ENCODE measurements around the gene NFKB2. TPM values are rescaled to one million over a fixed set of nuclear protein-coding genes. Genes with fewer than 3 reads are reported as not detected.
A peak's percentile ranks its signal among the peaks of the same experiment; 100 is the strongest.

Gene NFKB2
- total and polyA plus RNA-seq, 2 donors (not counting 1 experiment from before 2014, with no cell fraction given): 255 to 398 TPM

- Histone ChIP-seq H3K27ac (ENCODE audit: low read length in 2 of 2) (no peak overlapping the region), H3K36me3 (replicated peaks in 1 of 2; ENCODE audit: control extremely low read depth in 1 of 2, control insufficient read depth in 1 of 2, extremely low read depth in 1 of 2, insufficient read depth in 2 of 2, low read length in 1 of 2) (no peaks in the 10 kb centered on the region), H3K9me3 (ENCODE audit: control extremely low read depth in 1 of 3, control insufficient read depth in 2 of 3, insufficient read depth in 1 of 3, low read length in 2 of 3) (peaks cover 0 to 23% (median 0%) of the 10 kb centered on the region in 3 donors), H3K79me2 (ENCODE audit: control insufficient read depth, insufficient read depth, low read length) (no peaks in the 10 kb centered on the region), H3K4me1 (ENCODE audit: control insufficient read depth in 2 of 2, insufficient read depth in 2 of 2, low read length in 2 of 2) (peaks cover 26 to 33% of the 10 kb centered on the region in 2 donors), H4K20me1 (ENCODE audit: control insufficient read depth, insufficient read depth, low read length, poor library complexity, severe bottlenecking) (no peaks in the 10 kb centered on the region), H3K4me3 (ENCODE audit: control extremely low read depth in 1 of 5, extremely low read depth in 1 of 5, insufficient read depth in 1 of 5, low read depth in 2 of 5, low read length in 4 of 5) (no peak overlapping the region), H3K4me2 (replicated peaks; ENCODE audit: low read depth, low read length, poor library complexity, severe bottlenecking) (no peak overlapping the region), H3K27me3 (replicated peaks in 1 of 4; ENCODE audit: control extremely low read depth in 1 of 4, control insufficient read depth in 3 of 4, insufficient read depth in 4 of 4, low read length in 3 of 4) (peaks cover 0 to 86% (median 47%) of the 10 kb centered on the region in 4 experiments), H2AFZ (ENCODE audit: insufficient read depth, low read depth, low read length, poor library complexity, severe bottlenecking) (no peak overlapping the region), H3K9ac (ENCODE audit: low read length) (no peak overlapping the region)
- DNase-seq (peak; percentile 31), ATAC-seq (ENCODE audit: low read depth) (no peak)
- intact Hi-C loops (cut with micrococcal nuclease): no loop called here
- Mint-ChIP-seq H3K9me3 (ENCODE audit: insufficient read depth) (no peaks in the 10 kb centered on the region), H3K27ac (peak overlapping the region; percentile 46), H3K4me3 (peak overlapping the region; percentile 79), H3K4me1 (peaks cover 29% of the 10 kb centered on the region), H3K27me3 (peaks cover 63% of the 10 kb centered on the region)
- ChIA-PET CTCF (interaction anchor here (0.8 to 5.0 kb wide), 6 partner anchors 8 to 67 kb away, joined by 3 to 35 read pairs (median 7); partner anchors contain the start of gene FBXL15), POLR2A (interaction anchor here (1.0 to 3.3 kb wide), 3 partner anchors 9 to 39 kb away, joined by 3 to 14 read pairs (median 3); partner anchors contain the start of gene FBXL15)
- 92% methylated on average over 11 of the region's 14 CpGs for WGBS (ENCODE audit: insufficient coverage)
- TF ChIP-seq CTCF (IDR thresholded peaks at IDR 0.05): no peak
- no peak for TF ChIP-seq EZH2 (IDR thresholded peaks at IDR 0.05; ENCODE audit: borderline replicate concordance, insufficient read depth, low read depth, low read length, poor library complexity, severe bottlenecking)
Observed at GRCh38 chr10:102411341-102412255, 16.1 kb downstream of the NFKB2 start.
